HG03439 (cell line): ENCODE data around the gene NCLN.
"Not testable (repeated sequence)": the region's sequence is repeated elsewhere in the genome, so short reads cannot be mapped to it uniquely, and the experiment has no call there.

Source experiments
- ATAC-seq: cut with Tn5 transposase; IDR thresholded peaks from one replicate; pipeline ENCODE4 v1.9.1; 2021; ENCODE audit warnings: mild to moderate bottlenecking, moderate library complexity; ENCODE audit not compliant: unreplicated experiment

Gene NCLN

GRCh38 chr19:3154447-3154846, 31.3 kb upstream of the NCLN start:
- not testable (repeated sequence) for ATAC-seq

DNA sequence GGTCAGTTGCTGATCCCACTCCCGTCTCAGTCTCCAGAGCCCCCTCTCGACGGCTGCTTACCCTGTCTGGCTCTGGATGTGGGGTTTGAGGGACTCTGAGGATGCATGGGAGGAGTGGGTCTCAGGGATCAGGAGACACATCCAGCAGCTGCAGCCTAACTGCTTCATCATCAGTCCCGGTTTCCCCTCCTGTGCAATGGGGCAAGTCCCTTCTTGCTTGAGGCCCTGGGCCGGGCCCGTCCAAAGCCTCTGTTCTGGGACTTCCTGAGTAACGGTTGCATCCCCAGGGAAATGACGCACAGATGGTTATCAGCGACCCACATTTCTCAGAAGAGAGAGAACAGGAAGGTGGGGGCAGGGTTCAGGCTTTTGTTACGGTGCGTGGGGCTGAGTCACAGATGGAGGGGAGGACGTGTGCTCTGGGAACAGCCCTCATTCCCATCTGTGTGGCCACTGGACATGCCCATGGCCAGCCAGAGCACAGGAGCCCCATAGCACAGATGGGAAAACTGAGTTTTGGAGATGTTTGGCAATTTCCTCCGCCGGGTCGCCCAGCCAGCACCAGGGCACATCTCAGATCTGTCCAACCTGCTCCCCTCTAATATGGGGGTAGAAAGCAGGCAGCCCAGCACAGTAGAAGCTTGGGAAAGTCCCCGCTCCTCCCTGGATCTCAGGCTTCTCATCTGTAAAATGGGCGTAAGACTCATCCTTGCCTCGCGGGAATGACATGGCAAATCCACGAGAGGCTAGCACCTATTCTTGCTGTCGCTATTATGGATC, 30.6 kb upstream of the NCLN start:
- ATAC-seq, result peak; percentile 58

DNA sequence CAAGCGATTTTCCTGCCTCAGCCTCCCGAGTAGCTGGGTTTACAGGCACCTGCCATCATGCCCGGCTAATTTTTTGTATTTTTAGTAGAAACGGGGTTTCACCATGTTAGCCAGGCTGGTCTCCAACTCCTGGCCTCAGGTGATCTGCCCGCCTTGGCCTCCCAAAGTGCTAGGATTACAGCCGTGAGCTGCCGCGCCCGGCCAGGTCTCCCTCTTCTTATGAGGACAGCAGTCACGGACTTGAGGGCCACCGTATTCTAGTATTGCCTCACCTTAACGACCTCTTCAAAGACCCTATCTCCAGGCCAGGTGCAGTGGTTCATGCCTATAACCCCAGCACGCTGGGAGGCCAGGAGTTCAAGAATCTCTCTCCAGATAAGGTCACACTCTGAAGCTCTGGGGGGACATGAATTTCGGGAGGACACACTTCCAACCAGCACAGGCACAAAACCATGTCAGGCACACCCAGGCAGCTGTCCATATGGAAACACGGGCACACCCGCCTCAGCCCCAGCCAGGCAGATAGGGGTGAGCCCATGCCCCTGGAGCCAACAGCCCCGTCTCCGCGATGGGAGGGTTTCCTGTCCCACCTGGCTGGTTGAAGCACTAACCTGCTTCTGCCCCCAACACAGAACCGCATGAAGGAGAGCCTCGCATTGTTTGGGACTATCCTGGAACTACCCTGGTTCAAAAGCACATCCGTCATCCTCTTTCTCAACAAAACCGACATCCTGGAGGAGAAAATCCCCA, 28.5 kb upstream of the NCLN start:
- ATAC-seq, result no peak

DNA sequence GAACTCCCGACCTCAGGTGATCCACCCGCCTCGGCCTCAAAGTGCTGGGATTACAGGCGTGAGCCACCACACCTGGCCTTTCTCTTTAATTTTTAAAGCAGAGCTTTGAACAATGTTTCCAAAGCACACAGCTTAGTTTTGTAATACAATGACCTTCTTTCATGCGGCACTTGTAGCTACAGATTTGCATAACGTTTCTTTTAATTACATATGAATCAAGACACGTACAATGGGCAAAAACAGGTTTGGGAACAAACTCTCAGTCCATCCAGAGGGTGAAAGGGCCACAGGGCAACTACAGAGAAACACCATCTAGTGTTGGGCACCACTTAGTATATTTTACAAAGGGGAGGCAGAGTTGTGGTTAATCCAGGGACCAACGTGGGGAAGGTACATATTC, 26.2 kb upstream of the NCLN start:
- no peak for ATAC-seq

- ATAC-seq, result no peak
These were observed 25.5 kb upstream of the NCLN start for GRCh38 chr19:3160219-3160618.

DNA sequence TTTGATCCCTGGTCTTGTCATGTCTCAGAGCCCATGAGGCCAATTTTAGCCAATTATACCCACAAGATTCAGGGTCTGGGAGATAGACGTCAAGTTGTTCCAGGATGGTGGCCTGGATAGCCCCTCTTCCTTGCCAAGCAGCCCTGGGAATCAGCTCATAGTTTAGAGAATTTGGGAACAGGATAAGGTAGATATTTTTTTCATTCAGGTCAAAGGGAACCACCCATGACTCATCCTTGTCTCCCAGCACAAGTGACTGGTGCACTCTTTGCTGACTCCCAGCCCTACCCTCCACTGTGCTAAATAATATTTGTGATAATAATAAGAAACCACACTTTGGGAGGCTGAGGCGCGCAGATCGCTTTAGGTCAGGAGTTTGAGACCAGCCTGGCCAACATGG, 24.3 kb upstream of the NCLN start:
- ATAC-seq, result no peak

DNA sequence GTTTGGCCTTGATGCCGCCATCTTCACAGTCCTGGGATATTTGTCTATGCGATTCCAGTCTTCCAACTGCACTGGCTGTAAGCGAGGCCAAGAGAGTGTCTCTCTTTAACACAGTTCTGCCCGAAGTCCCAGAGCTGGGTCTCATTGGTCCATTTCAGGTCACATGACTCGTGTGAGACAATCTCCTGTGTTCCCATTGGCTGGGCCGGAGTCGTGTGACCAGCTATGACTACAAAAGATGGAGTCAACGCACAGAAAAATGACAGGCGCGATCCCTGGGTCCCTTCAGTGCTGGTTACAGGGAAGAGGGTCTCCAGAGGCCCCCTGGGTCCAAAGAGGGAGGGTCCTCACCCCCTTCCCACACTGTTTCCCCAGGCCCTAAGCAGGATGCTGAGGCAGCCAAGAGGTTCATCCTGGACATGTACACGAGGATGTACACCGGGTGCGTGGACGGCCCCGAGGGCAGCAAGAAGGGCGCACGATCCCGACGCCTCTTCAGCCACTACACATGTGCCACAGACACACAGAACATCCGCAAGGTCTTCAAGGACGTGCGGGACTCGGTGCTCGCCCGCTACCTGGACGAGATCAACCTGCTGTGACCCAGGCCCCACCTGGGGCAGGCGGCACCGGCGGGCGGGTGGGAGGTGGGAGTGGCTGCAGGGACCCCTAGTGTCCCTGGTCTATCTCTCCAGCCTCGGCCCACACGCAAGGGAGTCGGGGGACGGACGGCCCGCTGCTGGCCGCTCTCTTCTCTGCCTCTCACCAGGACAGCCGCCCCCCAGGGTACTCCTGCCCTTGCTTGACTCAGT, 23.1 kb upstream of the NCLN start:
- no peak for ATAC-seq

GRCh38 chr19:3163230-3163886, 22.4 kb upstream of the NCLN start:
- no peak for ATAC-seq

- no peak for ATAC-seq
These were observed 21.8 kb upstream of the NCLN start for GRCh38 chr19:3163943-3164342.

DNA sequence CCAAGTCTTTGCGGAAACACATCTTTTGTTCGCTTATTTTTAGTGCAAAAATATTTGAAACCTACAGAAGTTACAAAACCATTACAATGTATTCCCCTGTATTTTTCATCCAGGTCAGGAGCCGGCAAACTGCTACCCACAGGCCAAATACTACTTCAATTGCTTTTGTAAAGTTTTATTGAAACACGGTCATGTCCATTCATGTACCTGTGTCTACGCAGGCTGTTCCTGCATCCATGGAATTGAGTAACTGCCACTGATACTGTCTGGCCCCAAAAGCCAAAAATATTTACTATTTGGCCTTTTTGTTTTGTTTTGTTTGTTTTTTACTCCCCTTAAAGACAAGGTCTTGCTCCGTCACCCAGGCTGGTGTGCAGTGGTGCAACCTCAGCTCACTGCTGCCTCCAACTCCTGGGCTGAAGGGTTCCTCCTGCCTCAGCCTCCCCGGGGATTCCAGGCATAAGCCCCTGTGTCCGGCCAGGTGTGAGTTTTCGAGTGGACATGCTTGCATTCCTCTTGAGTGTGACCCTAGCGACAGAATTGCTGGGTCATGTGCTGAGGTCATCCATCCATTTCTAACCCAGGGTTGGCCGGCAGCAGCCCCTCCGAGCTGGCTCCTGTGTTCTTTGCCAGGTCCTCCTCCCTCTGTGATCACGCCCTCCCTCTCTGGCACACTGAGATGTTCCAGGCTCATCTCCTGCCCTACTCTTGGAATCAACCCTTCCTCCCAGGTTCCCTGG, 18.0 kb upstream of the NCLN start:
- no peak for ATAC-seq

- no peak for ATAC-seq
These were observed 13.6 kb upstream of the NCLN start for GRCh38 chr19:3171894-3172672.

GRCh38 chr19:3172673-3173000, 13.1 kb upstream of the NCLN start:
- not testable (repeated sequence) for ATAC-seq

DNA sequence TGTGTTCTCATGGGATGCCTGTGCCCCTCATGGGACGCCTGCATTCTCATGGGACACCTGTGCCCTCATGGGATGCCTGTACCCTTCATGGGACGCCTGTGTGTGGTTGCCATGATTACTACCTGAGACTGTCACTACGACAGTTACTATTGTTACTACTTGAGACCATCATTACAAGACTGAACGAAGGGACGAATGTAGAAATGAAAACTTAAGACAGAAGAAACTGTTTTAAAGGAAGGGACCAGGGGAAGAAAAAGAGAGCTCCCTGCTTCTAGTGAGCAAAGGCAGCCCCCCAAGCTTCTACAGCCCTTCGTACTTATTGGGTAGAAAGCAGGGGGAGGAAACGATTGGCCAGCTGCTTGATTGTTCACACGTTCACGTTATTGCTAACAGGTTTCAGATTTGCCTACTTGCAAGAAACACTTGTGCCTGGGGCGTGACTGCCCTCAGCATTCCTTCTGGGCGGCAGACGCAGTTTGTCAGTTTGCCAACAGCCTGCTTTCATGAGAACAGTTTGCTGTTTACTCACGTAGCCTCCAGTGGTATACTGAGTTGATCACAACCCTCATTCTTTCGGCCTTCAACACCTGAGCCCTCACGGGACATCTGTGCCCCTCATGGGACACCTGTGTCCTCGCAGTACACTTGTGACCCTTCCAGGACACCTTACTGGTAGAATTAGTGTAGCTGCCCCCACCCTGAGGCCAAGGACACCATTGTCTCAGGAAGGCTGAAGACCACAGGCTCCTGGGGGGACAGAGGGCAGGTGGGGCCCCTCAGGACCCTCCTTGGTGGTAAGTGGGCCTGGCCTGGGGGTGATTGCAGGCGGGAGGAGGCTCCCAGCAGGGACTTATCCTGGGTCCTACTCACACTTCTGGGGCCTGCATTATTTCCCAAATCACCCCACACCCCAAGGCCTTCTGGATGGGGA, 9.7 kb upstream of the NCLN start:
- no peak for ATAC-seq

DNA sequence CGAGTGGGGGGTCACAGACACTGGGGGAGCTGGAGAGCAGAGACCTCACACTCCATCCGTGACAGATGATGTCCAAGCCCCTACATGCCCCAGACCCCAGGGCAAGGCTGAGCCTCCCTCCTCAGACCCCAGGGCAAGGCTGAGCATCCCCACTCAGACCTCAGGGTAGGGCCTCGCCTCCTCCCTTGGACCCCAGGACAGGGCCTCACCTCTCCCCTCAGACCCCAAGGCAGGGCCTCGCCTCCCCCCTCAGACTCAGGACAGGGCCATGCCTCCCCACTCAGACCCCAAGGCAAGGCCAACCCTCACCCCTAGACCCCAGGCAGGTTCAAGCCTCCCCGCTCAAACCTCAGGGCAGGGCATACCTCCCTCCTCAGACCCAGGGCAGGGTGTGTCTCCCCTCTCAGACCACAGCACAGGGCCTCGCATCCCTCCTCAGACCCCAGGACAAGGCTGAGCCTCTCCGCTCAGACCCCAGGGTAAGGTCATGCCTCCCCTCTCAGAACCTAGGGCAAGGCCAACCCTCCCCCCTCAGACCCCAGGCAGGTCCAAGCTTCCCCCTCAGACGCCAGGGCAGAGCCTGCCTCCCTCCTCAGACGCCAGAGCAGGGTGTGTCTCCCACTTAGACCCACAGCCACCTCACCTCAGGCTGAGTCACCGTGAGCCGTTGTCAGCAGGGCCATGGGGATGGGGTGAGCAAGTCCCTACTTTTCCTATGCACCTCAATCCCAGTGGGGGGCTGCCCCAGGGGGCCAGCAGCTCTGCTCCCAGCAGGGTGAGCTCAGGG, 8.8 kb upstream of the NCLN start:
- ATAC-seq, result no peak

DNA sequence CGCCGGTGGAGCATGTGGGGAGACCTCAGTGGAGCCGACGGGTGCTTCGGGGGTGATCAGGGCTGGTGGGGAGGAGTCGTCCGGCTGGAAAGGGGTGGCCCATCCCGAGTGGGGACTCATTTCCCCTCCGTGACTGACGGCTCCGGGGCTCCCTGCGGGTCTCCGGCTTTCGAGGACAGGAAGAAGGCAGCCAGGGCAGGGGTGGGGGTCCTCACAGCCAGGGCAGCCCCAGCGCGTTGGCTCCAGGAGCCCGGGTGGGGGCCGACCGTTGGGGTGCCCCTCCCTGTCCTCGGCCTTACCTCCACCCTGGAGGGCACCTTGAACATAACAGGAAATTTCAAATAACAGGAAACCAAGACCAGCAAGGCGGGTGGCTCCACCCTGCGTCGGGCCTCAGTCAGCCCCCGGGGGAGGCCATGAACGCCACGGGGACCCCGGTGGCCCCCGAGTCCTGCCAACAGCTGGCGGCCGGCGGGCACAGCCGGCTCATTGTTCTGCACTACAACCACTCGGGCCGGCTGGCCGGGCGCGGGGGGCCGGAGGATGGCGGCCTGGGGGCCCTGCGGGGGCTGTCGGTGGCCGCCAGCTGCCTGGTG, 7.3 kb upstream of the NCLN start, which contains the start of gene S1PR4:
Gene S1PR4 (plus strand): TSS at position 393 of the 596 bp plus-strand sequence. CDS start 24 bp downstream, at position 417.
- peak; percentile 31 for ATAC-seq

- ATAC-seq, result peak; percentile 6
These were observed 6.6 kb upstream of the NCLN start for GRCh38 chr19:3178973-3179738.
